KMS-11 (cell line): Measurements from ENCODE around the gene KRT74.

Experiments
- H2AFZ ChIP-seq: fragments of 200-600 bp; sonication (generic); 2 replicates; pipeline ENCODE4 v1.6.1; 2016; ENCODE audit warnings: antibody characterized with exemption, mixed run types, low read depth
- H3K27ac ChIP-seq: fragments of 200-600 bp; sonication (generic); 2 replicates; pipeline ENCODE4 v1.6.1; 2016; ENCODE audit warnings: mild to moderate bottlenecking, mixed run types
- H3K27me3 ChIP-seq: fragments of 200-600 bp; sonication (generic); 2 replicates; pipeline ENCODE4 v1.6.1; 2017; ENCODE audit warnings: mild to moderate bottlenecking, low read depth, mixed run types, moderate library complexity; ENCODE audit not compliant: insufficient read depth
- H3K36me3 ChIP-seq: fragments of 200-600 bp; sonication (generic); 2 replicates; pipeline ENCODE4 v1.6.1; 2017; ENCODE audit warnings: mild to moderate bottlenecking, mixed run types; ENCODE audit not compliant: insufficient read depth
- H3K4me1 ChIP-seq: fragments of 200-600 bp; sonication (generic); 2 replicates; pipeline ENCODE4 v1.6.1; 2016; ENCODE audit warnings: mild to moderate bottlenecking, low read depth, mixed run types; ENCODE audit not compliant: poor library complexity, severe bottlenecking
- H3K4me2 ChIP-seq: fragments of 200-600 bp; sonication (generic); 2 replicates; pipeline ENCODE4 v1.7.0; 2016; ENCODE audit warnings: mild to moderate bottlenecking, mixed run types
- H3K4me3 ChIP-seq: fragments of 200-600 bp; sonication (generic); IDR thresholded peaks from 2 replicates; pipeline ENCODE4 v1.6.1; 2017; ENCODE audit warnings: low read depth, low read length, mixed read lengths; ENCODE audit not compliant: insufficient read depth
- H3K79me2 ChIP-seq: fragments of 200-600 bp; sonication (generic); 2 replicates; pipeline ENCODE4 v1.6.1; 2016; ENCODE audit warnings: low read depth, mixed run types; ENCODE audit not compliant: insufficient read depth
- H3K9ac ChIP-seq: fragments of 200-600 bp; sonication (generic); 2 replicates; pipeline ENCODE4 v1.6.1; 2016; ENCODE audit warnings: mild to moderate bottlenecking, mixed run types
- H4K20me1 ChIP-seq: fragments of 200-600 bp; sonication (generic); 2 replicates; pipeline ENCODE4 v1.6.1; 2016; ENCODE audit warnings: mild to moderate bottlenecking, mixed run types; ENCODE audit not compliant: insufficient read depth
- CTCF ChIP-seq: fragments of 200-600 bp; sonication (generic); conservative IDR thresholded peaks from 2 replicates; pipeline ENCODE4 v1.6.1; 2017; ENCODE audit warnings: low read depth, mild to moderate bottlenecking, antibody characterized with exemption, low read length, moderate library complexity, mixed read lengths

Gene KRT74

DNA sequence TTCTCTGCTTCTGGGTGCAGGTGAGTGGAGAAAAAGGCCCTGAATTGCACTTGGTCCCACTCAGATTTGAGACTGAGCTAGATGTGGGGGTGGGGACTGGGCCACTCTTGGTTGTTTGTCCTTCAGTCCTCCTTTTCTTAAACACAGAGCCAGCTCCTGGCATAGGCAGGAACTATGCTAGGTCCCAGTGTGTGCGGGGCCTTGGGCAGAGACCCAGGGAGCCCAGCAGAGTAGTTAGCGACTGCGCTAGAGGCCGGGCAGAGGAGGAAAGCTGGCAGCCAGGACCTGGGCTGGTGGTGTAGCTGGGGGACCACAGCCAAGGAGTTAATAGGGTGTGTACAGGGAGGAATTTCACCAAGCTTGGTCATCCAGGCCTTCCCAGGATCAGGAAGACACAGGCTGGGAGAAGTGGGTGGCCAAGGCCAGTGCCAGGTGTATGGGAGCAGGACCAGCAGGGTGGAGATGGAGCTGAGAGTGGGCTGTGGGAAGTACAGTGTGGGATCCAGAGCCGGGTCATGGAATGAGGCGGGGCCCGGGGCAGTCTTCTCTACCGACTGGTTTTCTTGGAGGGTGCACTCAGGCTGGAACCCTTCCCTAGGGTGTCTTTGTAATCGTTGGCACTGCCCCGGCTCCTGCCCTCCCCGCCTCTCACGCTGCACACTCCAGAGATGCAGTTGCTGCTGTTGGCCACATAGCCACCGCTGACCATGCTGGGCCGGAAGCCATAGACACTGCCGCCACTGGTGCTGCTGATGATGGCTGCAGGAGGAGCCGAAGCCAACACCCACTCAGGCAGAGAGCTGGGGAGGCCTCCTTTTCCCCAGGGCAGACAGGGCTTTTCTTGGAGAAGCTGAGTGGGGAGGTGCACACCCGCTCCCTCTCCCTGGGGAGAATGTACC lies 29.4 kb downstream of the KRT74 start:
- Histone ChIP-seq H3K36me3 (no peaks in the 10 kb centered on the region), H4K20me1 (no peaks in the 10 kb centered on the region), H3K4me3 (no peak overlapping the region), H3K4me2 (no peak overlapping the region), H3K27me3 (peaks cover 36% of the 10 kb centered on the region), H3K27ac (no peak overlapping the region), H3K4me1 (no peaks in the 10 kb centered on the region), H3K9ac (no peak overlapping the region), H3K79me2 (no peaks in the 10 kb centered on the region), H2AFZ (no peak overlapping the region)
- TF ChIP-seq CTCF, result no peak

GRCh38 chr12:52542785-52543318 lies 30.8 kb downstream of the KRT74 start:
- Histone ChIP-seq H4K20me1 (no peaks in the 10 kb centered on the region), H3K4me2 (no peak overlapping the region), H3K4me3 (no peak overlapping the region), H3K36me3 (no peaks in the 10 kb centered on the region), H3K27me3 (peaks cover 27% of the 10 kb centered on the region), H2AFZ (no peak overlapping the region), H3K27ac (no peak overlapping the region), H3K9ac (no peak overlapping the region), H3K4me1 (no peaks in the 10 kb centered on the region), H3K79me2 (no peaks in the 10 kb centered on the region)
- TF ChIP-seq CTCF, result no peak

DNA sequence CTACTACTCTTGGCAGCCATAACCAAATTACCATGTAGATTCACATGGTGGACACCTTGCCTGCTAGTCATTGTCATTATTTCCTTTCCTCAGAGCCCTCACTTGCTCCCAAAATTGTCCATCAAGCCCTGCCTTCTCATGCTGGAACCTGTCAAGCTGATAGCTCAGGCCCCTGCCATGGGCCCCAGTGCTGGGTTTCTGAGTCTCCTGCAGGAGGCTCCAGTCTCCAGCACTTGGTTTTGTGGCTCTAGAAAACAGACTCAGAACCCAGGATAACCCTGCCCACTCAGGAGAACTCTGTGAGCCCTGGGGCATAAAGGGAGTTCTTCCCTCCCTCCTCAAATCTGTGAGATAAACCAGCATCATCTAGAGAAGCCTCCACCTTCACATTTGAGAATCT lies 31.5 kb downstream of the KRT74 start:
- Histone ChIP-seq H3K79me2 (no peaks in the 10 kb centered on the region), H3K9ac (no peak overlapping the region), H3K27ac (no peak overlapping the region), H2AFZ (no peak overlapping the region), H3K27me3 (peaks cover 21% of the 10 kb centered on the region), H4K20me1 (no peaks in the 10 kb centered on the region), H3K4me1 (no peaks in the 10 kb centered on the region), H3K36me3 (no peaks in the 10 kb centered on the region), H3K4me3 (no peak overlapping the region), H3K4me2 (no peak overlapping the region)
- no peak for TF ChIP-seq CTCF

- no peak overlapping the region for H3K4me3 ChIP-seq
- H2AFZ ChIP-seq, result no peak overlapping the region
- no peak overlapping the region for H3K9ac ChIP-seq
- H3K27me3 ChIP-seq, result peaks cover 17% of the 10 kb centered on the region
- no peaks in the 10 kb centered on the region for H3K79me2 ChIP-seq
- H3K4me2 ChIP-seq, result no peak overlapping the region
- TF ChIP-seq CTCF, result no peak
- H3K36me3 ChIP-seq, result no peaks in the 10 kb centered on the region
- H3K4me1 ChIP-seq, result no peaks in the 10 kb centered on the region
- H3K27ac ChIP-seq, result no peak overlapping the region
- H4K20me1 ChIP-seq, result no peaks in the 10 kb centered on the region
Measured at GRCh38 chr12:52541709-52542108, 31.9 kb downstream of the KRT74 start.
